ENCODE data around the gene ANKRD53.

Gene ANKRD53

DNA sequence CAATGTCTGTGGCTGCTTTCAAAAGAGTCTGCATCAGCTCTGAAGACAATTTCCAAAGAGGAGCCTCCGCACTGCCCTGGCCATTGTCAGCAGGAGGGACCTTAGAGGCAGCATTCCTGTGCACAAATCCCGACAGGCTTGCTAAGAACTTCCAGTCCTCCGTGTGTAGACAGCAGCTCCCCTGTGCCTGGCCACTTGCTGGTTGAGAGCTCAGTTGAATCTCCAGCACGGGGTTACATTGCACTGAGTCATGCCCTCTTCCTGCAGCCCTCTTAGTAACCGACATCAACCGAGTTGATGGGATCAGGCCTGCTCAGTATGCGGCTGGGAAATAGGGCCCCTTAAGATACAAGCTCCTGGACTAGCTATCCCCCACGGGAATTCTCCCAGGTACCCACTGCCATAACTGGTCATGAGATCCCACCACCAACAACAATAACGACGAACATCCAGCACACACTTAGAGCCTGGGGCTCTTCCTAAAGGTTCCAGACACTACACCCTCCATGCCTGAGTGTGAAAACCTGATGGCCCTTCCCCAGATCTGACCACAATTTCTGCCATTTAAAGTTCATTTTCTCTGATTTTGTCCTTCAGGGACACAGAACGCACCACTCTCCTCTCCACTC lies 30.8 kb upstream of the ANKRD53 start:
- H3K4me3 ChIP-seq (ENCODE audit: low read length) = peak overlapping the region; percentile 81

DNA sequence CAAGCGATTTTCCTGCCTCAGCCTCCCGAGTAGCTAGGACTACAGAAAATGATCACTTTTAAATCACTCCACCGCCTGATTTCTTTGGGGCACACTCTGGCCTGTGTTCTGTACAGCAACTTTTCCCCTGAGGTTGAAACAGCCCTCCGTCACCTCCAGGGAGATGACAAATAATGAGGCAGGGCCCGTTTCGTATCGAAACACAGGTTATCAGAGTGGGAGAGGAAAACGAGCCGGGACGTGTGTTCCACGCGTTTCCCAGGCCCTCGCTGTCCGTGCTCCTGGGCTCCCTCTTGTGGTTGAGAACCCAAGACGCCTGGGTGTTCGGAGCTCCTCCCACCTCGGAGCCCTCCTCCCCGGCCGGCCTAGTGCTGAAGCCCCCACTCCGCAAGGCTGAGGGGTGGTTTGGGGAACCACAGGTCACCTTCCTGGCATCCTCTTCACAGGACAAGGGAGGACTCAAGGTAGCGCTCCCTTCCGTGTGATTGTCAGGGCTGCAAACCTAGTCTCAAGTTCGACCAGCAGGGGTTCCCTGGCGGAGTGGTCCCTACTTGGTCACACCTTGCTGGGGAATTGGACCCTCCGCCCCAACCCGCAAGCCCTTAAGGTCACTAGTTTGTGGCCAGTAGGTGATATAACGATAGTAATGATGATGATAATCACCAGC lies 30.0 kb upstream of the ANKRD53 start:
- peak overlapping the region; percentile 81 for H3K4me3 ChIP-seq (ENCODE audit: low read length)
- H3F3A ChIP-seq (ENCODE audit: control insufficient read depth, insufficient read depth) = peaks cover 5% of the 10 kb centered on the region; the same call in 1 of the 2 replicates
- TF ChIP-seq, protein P1, sequence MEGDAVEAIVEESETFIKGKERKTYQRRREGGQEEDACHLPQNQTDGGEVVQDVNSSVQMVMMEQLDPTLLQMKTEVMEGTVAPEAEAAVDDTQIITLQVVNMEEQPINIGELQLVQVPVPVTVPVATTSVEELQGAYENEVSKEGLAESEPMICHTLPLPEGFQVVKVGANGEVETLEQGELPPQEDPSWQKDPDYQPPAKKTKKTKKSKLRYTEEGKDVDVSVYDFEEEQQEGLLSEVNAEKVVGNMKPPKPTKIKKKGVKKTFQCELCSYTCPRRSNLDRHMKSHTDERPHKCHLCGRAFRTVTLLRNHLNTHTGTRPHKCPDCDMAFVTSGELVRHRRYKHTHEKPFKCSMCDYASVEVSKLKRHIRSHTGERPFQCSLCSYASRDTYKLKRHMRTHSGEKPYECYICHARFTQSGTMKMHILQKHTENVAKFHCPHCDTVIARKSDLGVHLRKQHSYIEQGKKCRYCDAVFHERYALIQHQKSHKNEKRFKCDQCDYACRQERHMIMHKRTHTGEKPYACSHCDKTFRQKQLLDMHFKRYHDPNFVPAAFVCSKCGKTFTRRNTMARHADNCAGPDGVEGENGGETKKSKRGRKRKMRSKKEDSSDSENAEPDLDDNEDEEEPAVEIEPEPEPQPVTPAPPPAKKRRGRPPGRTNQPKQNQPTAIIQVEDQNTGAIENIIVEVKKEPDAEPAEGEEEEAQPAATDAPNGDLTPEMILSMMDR (IDR thresholded peaks at IDR 0.05; ENCODE audit: low read depth, low read length, poor library complexity, severe bottlenecking) = peak; percentile 90
- TF ChIP-seq EZH2phosphoT487 (IDR thresholded peaks at IDR 0.05; ENCODE audit: borderline replicate concordance, low read length) = no peak
- H3K36me3 ChIP-seq (ENCODE audit: control insufficient read depth, low read length) = no peaks in the 10 kb centered on the region
- peak overlapping the region; percentile 92 for H3K4me2 ChIP-seq (ENCODE audit: low read length)
- H3K27me3 ChIP-seq (ENCODE audit: control insufficient read depth, low read length) = peaks cover 2% of the 10 kb centered on the region
- H4K20me1 ChIP-seq (ENCODE audit: control insufficient read depth, insufficient read depth, low read depth, low read length) = no peaks in the 10 kb centered on the region
- H3K9me3 ChIP-seq (ENCODE audit: control insufficient read depth, insufficient read depth, low read length) = no peaks in the 10 kb centered on the region
- H3K4me1 ChIP-seq (ENCODE audit: control insufficient read depth, low read length) = peaks cover 22% of the 10 kb centered on the region
- no peak overlapping the region for H3K27ac ChIP-seq (ENCODE audit: low read depth, low read length)
- no peaks in the 10 kb centered on the region for H3K9me2 ChIP-seq (replicated peaks; ENCODE audit: control insufficient read depth, low read length)
- 0 out of 2 replicates have a peak, but pooled peaks cover 3% of the 10 kb centered on the region for H3K79me2 ChIP-seq (ENCODE audit: control insufficient read depth, low read length)

More for the DNA sequence above, 30.8 kb upstream of the ANKRD53 start:
- Histone ChIP-seq H4K20me1 (ENCODE audit: control insufficient read depth, insufficient read depth, low read depth, low read length) (no peaks in the 10 kb centered on the region), H3F3A (ENCODE audit: control insufficient read depth, insufficient read depth) (peaks cover 5% of the 10 kb centered on the region; the same call in 1 of the 2 replicates), H3K9me3 (ENCODE audit: control insufficient read depth, insufficient read depth, low read length) (no peaks in the 10 kb centered on the region), H3K27ac (ENCODE audit: low read depth, low read length) (no peak overlapping the region), H3K27me3 (ENCODE audit: control insufficient read depth, low read length) (no peaks in the 10 kb centered on the region), H3K9me2 (replicated peaks; ENCODE audit: control insufficient read depth, low read length) (no peaks in the 10 kb centered on the region), H3K4me2 (ENCODE audit: low read length) (peak overlapping the region; percentile 92), H3K79me2 (ENCODE audit: control insufficient read depth, low read length) (0 out of 2 replicates have a peak, but pooled peaks cover 3% of the 10 kb centered on the region), H3K36me3 (ENCODE audit: control insufficient read depth, low read length) (no peaks in the 10 kb centered on the region), H3K4me1 (ENCODE audit: control insufficient read depth, low read length) (peaks cover 22% of the 10 kb centered on the region)
- TF ChIP-seq EZH2phosphoT487 (IDR thresholded peaks at IDR 0.05; ENCODE audit: borderline replicate concordance, low read length) = no peak
- TF ChIP-seq, protein P1 (IDR thresholded peaks at IDR 0.05; ENCODE audit: low read depth, low read length, poor library complexity, severe bottlenecking) = no peak

DNA sequence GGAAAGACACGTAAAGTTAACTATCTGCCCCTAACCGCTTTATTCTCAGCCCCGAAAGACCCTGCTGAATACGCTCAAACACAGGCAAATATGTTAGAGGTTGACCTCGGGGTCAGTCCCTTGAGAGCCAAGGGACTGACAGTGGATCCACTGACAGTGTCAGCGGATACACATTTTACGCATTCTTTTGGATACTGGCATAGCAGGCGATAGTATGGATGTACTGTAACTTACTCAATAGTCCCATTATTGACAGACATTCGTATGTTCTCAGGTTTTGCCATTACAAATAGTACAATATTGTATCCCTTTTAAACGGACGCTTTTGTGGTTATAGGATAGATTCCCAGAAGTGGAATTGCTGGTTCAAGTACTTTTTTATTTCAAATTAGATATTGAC lies 29.3 kb upstream of the ANKRD53 start:
- peaks cover 22% of the 10 kb centered on the region for H3K4me1 ChIP-seq (ENCODE audit: control insufficient read depth, low read length)
- no peak overlapping the region for H3K4me2 ChIP-seq (ENCODE audit: low read length)
- no peaks in the 10 kb centered on the region for H3K9me3 ChIP-seq (ENCODE audit: control insufficient read depth, insufficient read depth, low read length)
- H4K20me1 ChIP-seq (ENCODE audit: control insufficient read depth, insufficient read depth, low read depth, low read length) = no peaks in the 10 kb centered on the region
- H3F3A ChIP-seq (ENCODE audit: control insufficient read depth, insufficient read depth) = peaks cover 5% of the 10 kb centered on the region; the same call in 1 of the 2 replicates
- H3K79me2 ChIP-seq (ENCODE audit: control insufficient read depth, low read length) = 0 out of 2 replicates have a peak, but pooled peaks cover 3% of the 10 kb centered on the region
- no peak overlapping the region for H3K27ac ChIP-seq (ENCODE audit: low read depth, low read length)
- H3K9me2 ChIP-seq (replicated peaks; ENCODE audit: control insufficient read depth, low read length) = no peaks in the 10 kb centered on the region
- TF ChIP-seq, protein P1 (IDR thresholded peaks at IDR 0.05; ENCODE audit: low read depth, low read length, poor library complexity, severe bottlenecking) = no peak
- no peak for TF ChIP-seq EZH2phosphoT487 (IDR thresholded peaks at IDR 0.05; ENCODE audit: borderline replicate concordance, low read length)
- no peaks in the 10 kb centered on the region for H3K36me3 ChIP-seq (ENCODE audit: control insufficient read depth, low read length)
- H3K4me3 ChIP-seq (ENCODE audit: low read length) = no peak overlapping the region
- peaks cover 8% of the 10 kb centered on the region for H3K27me3 ChIP-seq (ENCODE audit: control insufficient read depth, low read length)

Measured in DOHH2 (cell line).